TTC549 (cell line): ENCODE data around the gene TAF4.

Experiments
- FAIRE-seq: peaks from 2 replicates; lab custom pipeline; 2012; peaks lifted over from hg19 to GRCh38; lab: Jason Lieb, UNC

TAF4 gene

GRCh38 chr20:61964675-61965605 is 100.7 kb downstream of the TAF4 start:
- no peak for FAIRE-seq

- FAIRE-seq = no peak
Observed at GRCh38 chr20:61963885-61964674, 101.6 kb downstream of the TAF4 start.

- FAIRE-seq = no peak
Observed at GRCh38 chr20:61963149-61963548, 102.5 kb downstream of the TAF4 start.

- FAIRE-seq = no peak
Observed at GRCh38 chr20:61960836-61961235, 104.8 kb downstream of the TAF4 start.

- FAIRE-seq = no peak
Observed at GRCh38 chr20:61958773-61959700, 106.6 kb downstream of the TAF4 start.

GRCh38 chr20:61957961-61958715 is 107.5 kb downstream of the TAF4 start:
- FAIRE-seq = no peak

GRCh38 chr20:61956396-61957342 is 109.0 kb downstream of the TAF4 start:
- FAIRE-seq = no peak

- FAIRE-seq = no peak
Observed at GRCh38 chr20:61955668-61956395, 109.8 kb downstream of the TAF4 start.

- no peak for FAIRE-seq
Observed at GRCh38 chr20:61954276-61955021, 111.2 kb downstream of the TAF4 start.

- FAIRE-seq = no peak
Observed at GRCh38 chr20:61953037-61954021, 112.4 kb downstream of the TAF4 start.

- FAIRE-seq = no peak
Observed at GRCh38 chr20:61951695-61952533, 113.8 kb downstream of the TAF4 start.

GRCh38 chr20:61950641-61951071 is 115.0 kb downstream of the TAF4 start:
- no peak for FAIRE-seq

GRCh38 chr20:61949714-61950640 is 115.7 kb downstream of the TAF4 start:
- no peak for FAIRE-seq

- no peak for FAIRE-seq
Observed at GRCh38 chr20:61949363-61949713, 116.3 kb downstream of the TAF4 start.

GRCh38 chr20:61948586-61949362 is 116.9 kb downstream of the TAF4 start:
- FAIRE-seq = no peak
